HepG2 (cell line): ENCODE results near the gene FOXN3. TPM values are rescaled to one million over a fixed set of nuclear protein-coding genes. Genes with fewer than 3 reads are reported as not detected.
A peak's percentile ranks its signal among the peaks of the same experiment; 100 is the strongest.

Experiments
- ATAC-seq: fragments of 200-7000 bp; cut with Tn5 transposase; 3 replicates; pipeline ENCODE4 v1.9.1; 2020; ENCODE audit warnings: mild to moderate bottlenecking, moderate library complexity
- BruUV-seq: library from RNA; stranded (reverse); fragments of 400-500 nt; replicated peaks from 2 replicates; lab custom pipeline; 2021; lab: Mats Ljungman, UMichigan
- CTCF ChIA-PET: fragments of 300-600 bp; formaldehyde crosslinking; extraction: SDS; loops from one replicate; lab custom pipeline; 2021; ENCODE audit warnings: low total read pairs, inconsistent platforms, low intra/inter-chr PET ratio; lab: Yijun Ruan, JAX
- POLR2A ChIA-PET: fragments of 350-600 bp; sonication (Branson Sonifier 250); formaldehyde crosslinking; loops from one replicate; lab custom pipeline; 2020; ENCODE audit warnings: antibody characterized with exemption, inconsistent platforms; lab: Yijun Ruan, JAX
- DNase-seq: peaks from one replicate; pipeline ENCODE4 v3.0.0-alpha.2; 2015; ENCODE audit warnings: low spot score
- FAIRE-seq: peaks from 3 replicates; lab custom pipeline; 2011; peaks lifted over from hg19 to GRCh38; lab: Jason Lieb, UNC
- H2AFZ ChIP-seq: one replicate; pipeline ENCODE4 v1.6.1; 2011; ENCODE audit warnings: low read length, inconsistent platforms
- H3K27ac ChIP-seq: fragments of 300-600 bp; 3 replicates; pipeline ENCODE4 v1.8.0; 2011; ENCODE audit warnings: mixed run types, mild to moderate bottlenecking, mixed read lengths, low read length, inconsistent platforms; ENCODE audit not compliant: insufficient read depth; ENCODE audit errors: extremely low read length
- H3K27me3 ChIP-seq, 2 experiments: fragments of 200-600 bp in 1 of 2; 2 replicates in 1 of 2; 3 replicates in 1 of 2; pipeline versions ENCODE4 v1.6.0 to v1.8.0; 2011; ENCODE audit warnings: low read length in 2 of 2, mild to moderate bottlenecking in 2 of 2, moderate library complexity in 2 of 2, inconsistent platforms in 1 of 2; ENCODE audit not compliant: insufficient read depth in 2 of 2, control insufficient read depth in 1 of 2
- H3K36me3 ChIP-seq, 2 experiments: fragments of 200-600 bp in 1 of 2; replicated peaks in 1 of 2; 2 replicates in 1 of 2; 3 replicates in 1 of 2; pipeline versions ENCODE4 v1.5.1 to v1.8.0; 2011; ENCODE audit warnings: low read length in 2 of 2, inconsistent platforms in 1 of 2; ENCODE audit not compliant: insufficient read depth in 2 of 2, control insufficient read depth in 1 of 2
- H3K4me1 ChIP-seq: 2 replicates; pipeline ENCODE4 v1.5.1; 2012; ENCODE audit warnings: low read length, inconsistent platforms; ENCODE audit not compliant: insufficient read depth
- H3K4me2 ChIP-seq: 2 replicates; pipeline ENCODE4 v1.6.0; 2011; ENCODE audit warnings: low read depth, low read length, inconsistent platforms
- H3K4me3 ChIP-seq, 3 experiments: fragments of 200-600 bp in 1 of 3; sonication (generic), shearing (Covaris generic) in 1 of 3; replicated peaks in 1 of 3; 2 replicates each; pipeline ENCODE4 v1.5.1; 2011 to 2016; ENCODE audit warnings: low read length in 3 of 3, inconsistent platforms in 2 of 3, low read depth in 2 of 3, mild to moderate bottlenecking in 2 of 3, control low read depth in 1 of 3, mixed read lengths in 1 of 3; ENCODE audit not compliant: insufficient read depth in 1 of 3
- H3K79me2 ChIP-seq: one replicate; pipeline ENCODE4 v1.6.1; 2011; ENCODE audit warnings: low read length, inconsistent platforms; ENCODE audit not compliant: insufficient read depth
- H3K9ac ChIP-seq: 2 replicates; pipeline ENCODE4 v1.6.0; 2011; ENCODE audit warnings: mild to moderate bottlenecking, low read depth, low read length, inconsistent platforms; ENCODE audit not compliant: insufficient read depth
- H3K9me3 ChIP-seq: 2 replicates; pipeline ENCODE4 v1.5.1; 2012; ENCODE audit warnings: mild to moderate bottlenecking, low read length
- H4K20me1 ChIP-seq: 2 replicates; pipeline ENCODE4 v1.6.0; 2011; ENCODE audit warnings: inconsistent platforms, mild to moderate bottlenecking, low read length, moderate library complexity; ENCODE audit not compliant: insufficient read depth
- CENPX ChIP-seq: sonication (generic); formaldehyde crosslinking; IDR thresholded peaks from 2 replicates; pipeline ENCODE4 v1.9.0; 2021; ENCODE audit warnings: mild to moderate bottlenecking, missing genetic modification reagents, moderate library complexity
- FOXK1 ChIP-seq: sonication (generic); formaldehyde crosslinking; IDR thresholded peaks from 2 replicates; pipeline ENCODE4 v1.4.0; 2020; ENCODE audit warnings: low read depth, missing genetic modification reagents, borderline replicate concordance
- GFI1 ChIP-seq: sonication (generic); formaldehyde crosslinking; IDR thresholded peaks from 2 replicates; pipeline ENCODE4 v1.5.0; 2020; ENCODE audit warnings: missing genetic modification reagents, mild to moderate bottlenecking, borderline replicate concordance
- MAFF ChIP-seq: IDR thresholded peaks from 2 replicates; pipeline ENCODE4 v1.6.1; 2011; ENCODE audit warnings: low read depth, low read length, improper control_type of control experiment
- MAFG ChIP-seq: sonication (generic); formaldehyde crosslinking; IDR thresholded peaks from 2 replicates; pipeline ENCODE4 v1.5.1; 2020; ENCODE audit warnings: mild to moderate bottlenecking, missing genetic modification reagents
- MAFK ChIP-seq, 2 experiments: IDR thresholded peaks in 1 of 2; conservative IDR thresholded peaks in 1 of 2; 2 replicates each; pipeline ENCODE4 v1.6.1; 2011; ENCODE audit warnings: improper control_type of control experiment in 2 of 2, low read length in 2 of 2
- NR2C2 ChIP-seq: sonication (generic); formaldehyde crosslinking; IDR thresholded peaks from 2 replicates; pipeline ENCODE4 v1.4.0; 2020; ENCODE audit warnings: missing genetic modification reagents, mild to moderate bottlenecking, moderate library complexity, borderline replicate concordance
- RXRB ChIP-seq: IDR thresholded peaks from 2 replicates; pipeline ENCODE4 v1.6.1; 2016; ENCODE audit warnings: borderline replicate concordance, missing genetic modification reagents, missing compliant biosample characterization
- ZBTB8A ChIP-seq: sonication (generic); formaldehyde crosslinking; IDR thresholded peaks from 2 replicates; pipeline ENCODE4 v1.4.0; 2020; ENCODE audit warnings: mild to moderate bottlenecking, low read depth, missing genetic modification reagents, borderline replicate concordance
- ZMYM3 ChIP-seq: sonication (generic); formaldehyde crosslinking; IDR thresholded peaks from 2 replicates; pipeline ENCODE4 v1.5.1; 2020; ENCODE audit warnings: mild to moderate bottlenecking, missing genetic modification reagents
- ZNF296 ChIP-seq: sonication (generic); formaldehyde crosslinking; conservative IDR thresholded peaks from 2 replicates; pipeline ENCODE4 v1.5.0; 2020; ENCODE audit warnings: mild to moderate bottlenecking, missing genetic modification reagents
- ZNF660 ChIP-seq: sonication (generic); formaldehyde crosslinking; IDR thresholded peaks from 2 replicates; pipeline ENCODE4 v1.5.1; 2020; ENCODE audit warnings: mild to moderate bottlenecking, low read depth, missing genetic modification reagents, borderline replicate concordance
- WGBS: methylation state at CpG from one replicate; pipeline ENCODE4 v1.1.6; 2017; ENCODE audit warnings: low lambda C conversion rate; 5-methylcytosine and 5-hydroxymethylcytosine counted together
- in situ Hi-C: cut with HindIII; loops from 2 replicates; pipeline ENCODE4 v1.10.0; 2017; ENCODE audit warnings: low pct_unique_long_range_greater_than_20kb; ENCODE audit not compliant: extremely low pct_ligation_motif_present
- intact Hi-C: fragments of 100-400 bp; cut with micrococcal nuclease; formaldehyde crosslinking; loops from one replicate; pipeline ENCODE4 v1.10.0; 2022; ENCODE audit not compliant: unreplicated experiment
- polyA plus RNA-seq, 8 experiments: library from polyadenylated mRNA; depleted of rRNA in 3 of 8; stranded (reverse) in 7 of 8; unstranded in 1 of 8; fragments of >200 nt; fragmentation: Illumina TruSeq in 4 of 8; extraction: Trizol in 4 of 8; gene quantifications; 2 replicates each; pipeline versions ENCODE4 v1.2.1 to v1.2.3, GENCODE V29; 2011 to 2016; ENCODE audit warnings: low read depth in 4 of 8, missing spikeins in 1 of 8, mixed read lengths in 1 of 8; ENCODE audit not compliant: insufficient read depth in 1 of 8
- total RNA-seq, 5 experiments: library from RNA; depleted of rRNA; stranded (reverse); fragments of >200 nt; fragmentation: Illumina TruSeq; extraction: Trizol; gene quantifications; 2 replicates each; pipeline ENCODE4 v1.2.3, GENCODE V29; 2016; ENCODE audit warnings: low read depth in 1 of 5
- TF ChIP-seq, protein P1 (sequence below): sonication (generic); formaldehyde crosslinking; IDR thresholded peaks from 2 replicates; pipeline ENCODE4 v1.4.0; 2020; ENCODE audit warnings: missing genetic modification reagents, low read depth, mild to moderate bottlenecking, borderline replicate concordance
- TF ChIP-seq, protein P2 (sequence below): sonication (generic); formaldehyde crosslinking; IDR thresholded peaks from 2 replicates; pipeline ENCODE4 v1.5.0; 2020; ENCODE audit warnings: missing genetic modification reagents, mild to moderate bottlenecking, borderline replicate concordance
- TF ChIP-seq, protein P3 (sequence below): sonication (generic); formaldehyde crosslinking; IDR thresholded peaks from 2 replicates; pipeline ENCODE4 v1.4.0; 2020; ENCODE audit warnings: mild to moderate bottlenecking, missing genetic modification reagents
- TF ChIP-seq, protein P4 (sequence below): sonication (generic); formaldehyde crosslinking; IDR thresholded peaks from 2 replicates; pipeline ENCODE4 v1.8.0; 2022; ENCODE audit warnings: missing genetic modification reagents, low read depth, mild to moderate bottlenecking, borderline replicate concordance

The FOXN3 gene
- total and polyA plus RNA-seq, 2 of the 13 experiments (the other 11 are each of a cell fraction or from before 2014, with no cell fraction given) = 32.4 to 70.2 TPM

DNA sequence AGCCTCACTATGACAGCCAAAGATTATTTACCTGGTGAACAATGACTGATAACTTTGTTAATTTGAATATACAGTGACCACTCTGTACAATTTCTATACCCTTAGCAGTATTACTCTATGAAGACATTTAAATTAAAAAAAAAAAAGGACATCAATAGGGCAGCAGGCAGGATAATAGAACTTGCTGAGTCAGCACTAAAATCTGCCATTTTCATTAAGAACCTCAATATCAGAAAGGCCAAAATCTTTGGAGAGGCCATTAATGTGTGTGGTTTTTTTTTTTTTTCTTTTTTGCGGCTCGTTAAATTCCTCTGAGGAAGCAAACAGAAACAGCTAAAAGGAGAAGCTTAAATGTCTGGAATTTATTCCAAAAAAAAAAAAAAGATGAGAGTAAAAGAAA is 73.7 kb downstream of the FOXN3 start:
- H3K9me3 ChIP-seq = no peaks in the 10 kb centered on the region
- in situ Hi-C loops (no loop called here), intact Hi-C loops (no loop called here)
- no peak overlapping the region for H3K4me3 ChIP-seq
- no peak overlapping the region for H3K9ac ChIP-seq
- no peaks in the 10 kb centered on the region for H3K27me3 ChIP-seq
- H3K4me1 ChIP-seq = peaks cover 48% of the 10 kb centered on the region
- no peak overlapping the region for H2AFZ ChIP-seq
- FAIRE-seq (no peak), ATAC-seq (no peak), DNase-seq (no peak)
- BruUV-seq = no TSS peak
- H3K27ac ChIP-seq = no peak overlapping the region
- H3K79me2 ChIP-seq = peaks cover 54% of the 10 kb centered on the region
- H3K36me3 ChIP-seq = peaks cover 26 to 53% of the 10 kb centered on the region in 2 experiments
- CTCF ChIA-PET = no interaction called here
- TF ChIP-seq ZBTB8A (CRISPR knock-in tag) (no peak), ZNF296 (CRISPR knock-in tag) (no peak), GFI1 (CRISPR knock-in tag) (no peak), FOXK1 (CRISPR knock-in tag) (no peak), RXRB (no peak), NR2C2 (CRISPR knock-in tag) (no peak), MAFK (conservative IDR thresholded peaks at IDR 0.05 in 1 of 2, IDR thresholded peaks at IDR 0.05 in 1 of 2; ENCODE audit: low read length in 2 of 2) (peak; percentile 99 to 100), ZNF660 (CRISPR knock-in tag) (no peak), CENPX (CRISPR knock-in tag) (no peak), MAFG (CRISPR knock-in tag) (0 out of 2 replicates have a peak, but pooled peaks have one; percentile 62), ZMYM3 (no peak), MAFF (peak; percentile 100)
- TF ChIP-seq, protein P1, sequence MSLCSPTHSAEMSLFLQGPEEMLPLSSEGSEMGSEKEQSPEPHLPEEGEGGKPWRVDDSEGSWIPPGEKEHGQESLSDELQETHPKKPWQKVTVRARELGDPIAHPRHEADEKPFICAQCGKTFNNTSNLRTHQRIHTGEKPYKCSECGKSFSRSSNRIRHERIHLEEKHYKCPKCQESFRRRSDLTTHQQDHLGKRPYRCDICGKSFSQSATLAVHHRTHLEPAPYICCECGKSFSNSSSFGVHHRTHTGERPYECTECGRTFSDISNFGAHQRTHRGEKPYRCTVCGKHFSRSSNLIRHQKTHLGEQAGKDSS (CRISPR knock-in tag) = no peak
- TF ChIP-seq, protein P2, sequence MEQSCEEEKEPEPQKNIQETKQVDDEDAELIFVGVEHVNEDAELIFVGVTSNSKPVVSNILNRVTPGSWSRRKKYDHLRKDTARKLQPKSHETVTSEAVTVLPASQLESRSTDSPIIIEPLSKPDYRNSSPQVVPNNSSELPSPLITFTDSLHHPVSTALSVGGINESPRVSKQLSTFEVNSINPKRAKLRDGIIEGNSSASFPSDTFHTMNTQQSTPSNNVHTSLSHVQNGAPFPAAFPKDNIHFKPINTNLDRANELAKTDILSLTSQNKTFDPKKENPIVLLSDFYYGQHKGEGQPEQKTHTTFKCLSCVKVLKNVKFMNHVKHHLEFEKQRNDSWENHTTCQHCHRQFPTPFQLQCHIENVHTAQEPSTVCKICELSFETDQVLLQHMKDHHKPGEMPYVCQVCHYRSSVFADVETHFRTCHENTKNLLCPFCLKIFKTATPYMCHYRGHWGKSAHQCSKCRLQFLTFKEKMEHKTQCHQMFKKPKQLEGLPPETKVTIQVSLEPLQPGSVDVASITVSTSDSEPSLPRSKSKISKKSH (CRISPR knock-in tag) = no peak
- TF ChIP-seq, protein P3, sequence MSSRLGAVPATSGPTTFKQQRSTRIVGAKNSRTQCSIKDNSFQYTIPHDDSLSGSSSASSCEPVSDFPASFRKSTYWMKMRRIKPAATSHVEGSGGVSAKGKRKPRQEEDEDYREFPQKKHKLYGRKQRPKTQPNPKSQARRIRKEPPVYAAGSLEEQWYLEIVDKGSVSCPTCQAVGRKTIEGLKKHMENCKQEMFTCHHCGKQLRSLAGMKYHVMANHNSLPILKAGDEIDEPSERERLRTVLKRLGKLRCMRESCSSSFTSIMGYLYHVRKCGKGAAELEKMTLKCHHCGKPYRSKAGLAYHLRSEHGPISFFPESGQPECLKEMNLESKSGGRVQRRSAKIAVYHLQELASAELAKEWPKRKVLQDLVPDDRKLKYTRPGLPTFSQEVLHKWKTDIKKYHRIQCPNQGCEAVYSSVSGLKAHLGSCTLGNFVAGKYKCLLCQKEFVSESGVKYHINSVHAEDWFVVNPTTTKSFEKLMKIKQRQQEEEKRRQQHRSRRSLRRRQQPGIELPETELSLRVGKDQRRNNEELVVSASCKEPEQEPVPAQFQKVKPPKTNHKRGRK (CRISPR knock-in tag) = no peak
- TF ChIP-seq, protein P4, sequence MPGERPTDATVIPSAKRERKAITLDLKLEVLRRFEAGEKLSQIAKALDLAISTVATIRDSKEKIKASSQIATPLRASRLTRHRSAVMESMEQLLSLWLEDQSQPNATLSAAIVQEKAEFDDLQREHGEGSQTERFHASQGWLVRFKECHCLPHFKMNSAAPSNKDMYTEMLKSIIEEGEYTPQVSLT (CRISPR knock-in tag) = no peak
- POLR2A ChIA-PET = interaction anchor here (0.7 kb wide), 1 partner anchor 20 kb away, joined by 3 read pairs; no protein-coding TSS in a partner anchor
- 97% methylated on average over 2 of the region's 2 CpGs for WGBS
- no peak overlapping the region for H3K4me2 ChIP-seq
- no peaks in the 10 kb centered on the region for H4K20me1 ChIP-seq
